Esophagus muscularis mucosa (tissue), 4 donors: Measurements from ENCODE around the gene ARMS2.

Source experiments
- CTCF ChIP-seq, 3 experiments: fragments of 200-600 bp in 2 of 3; fragments of 450-650 bp in 1 of 3; sonication (generic) in 2 of 3; IDR thresholded peaks; one replicate each; pipeline ENCODE4 v1.5.1; 2017 to 2019; ENCODE audit warnings: antibody characterized with exemption in 3 of 3, mild to moderate bottlenecking in 2 of 3, moderate library complexity in 1 of 3
- EP300 ChIP-seq: sonication (generic); formaldehyde crosslinking; IDR thresholded peaks from one replicate; pipeline ENCODE4 v1.6.1; 2017; ENCODE audit warnings: antibody characterized with exemption
- POLR2A ChIP-seq: fragments of 450-650 bp; IDR thresholded peaks from one replicate; pipeline ENCODE4 v1.6.1; 2017; ENCODE audit warnings: antibody characterized with exemption, moderate library complexity, mild to moderate bottlenecking, low read depth

DNA sequence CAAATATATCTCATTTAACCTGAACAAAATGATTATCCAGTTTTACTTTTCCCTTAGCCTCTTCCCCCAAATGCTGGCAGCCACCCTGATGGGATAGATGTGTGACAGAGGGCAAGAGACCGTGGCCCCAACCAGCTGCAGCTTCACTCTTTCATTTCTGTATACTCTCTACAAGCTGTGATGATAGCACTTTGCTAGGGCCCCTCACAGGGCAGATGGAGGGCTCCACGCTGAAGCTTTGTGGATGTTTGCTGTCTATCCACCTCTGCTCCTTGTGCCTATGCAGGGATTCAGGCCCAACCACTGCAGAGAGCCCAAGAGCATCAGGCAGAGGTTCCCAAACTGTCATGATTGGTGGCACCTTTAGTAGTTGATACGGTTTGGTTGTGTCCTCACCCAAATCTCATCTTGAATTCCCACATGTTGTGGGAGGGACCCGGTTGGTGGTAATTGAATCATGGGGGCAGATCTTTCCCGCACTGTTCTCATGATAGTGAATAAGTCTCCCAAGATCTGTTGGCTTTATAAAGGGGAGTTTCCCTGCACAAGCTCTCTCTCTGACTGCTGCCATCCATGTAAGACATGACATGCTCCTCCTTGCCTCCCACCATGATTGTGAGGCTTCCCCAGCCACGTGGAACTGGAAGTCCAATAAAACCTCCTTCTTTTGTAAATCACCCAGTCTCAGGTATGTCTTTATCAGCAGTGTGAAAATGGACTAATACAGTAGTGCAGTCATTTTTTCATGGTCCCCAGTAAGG, 27.0 kb downstream of the ARMS2 start:
- TF ChIP-seq CTCF (IDR thresholded peaks at IDR 0.05) (no peak), POLR2A (no peak), EP300 (no peak)
